Spleen (tissue), 11 donors: ENCODE data around the gene LPP. TPM values are rescaled to one million over a fixed set of nuclear protein-coding genes. Genes with fewer than 3 reads are reported as not detected.

Experiments used
- DNase-seq: peaks from one replicate; pipeline ENCODE4 v3.0.0-alpha.2; 2020
- H3K27ac ChIP-seq, 8 donors: fragments of 200-600 bp; sonication (generic) in 7 of 8; 1 replicate in 4 of 8; 2 replicates in 4 of 8; pipeline versions ENCODE4 v1.5.0 to v1.8.0; 2016 to 2021; ENCODE audit warnings: inconsistent platforms in 4 of 8, mild to moderate bottlenecking in 4 of 8, moderate library complexity in 1 of 8
- H3K27me3 ChIP-seq, 7 donors: fragments of 200-600 bp; sonication (generic) in 6 of 7; replicated peaks in 1 of 7; 1 replicate in 4 of 7; 2 replicates in 3 of 7; pipeline versions ENCODE4 v1.5.0 to v1.8.0; 2016 to 2021; ENCODE audit warnings: inconsistent platforms in 3 of 7, mild to moderate bottlenecking in 1 of 7
- H3K36me3 ChIP-seq, 6 donors: fragments of 200-600 bp; sonication (generic) in 5 of 6; 1 replicate in 4 of 6; 2 replicates in 2 of 6; pipeline versions ENCODE4 v1.5.0 to v1.8.0; 2016 to 2021; ENCODE audit warnings: inconsistent platforms in 2 of 6
- H3K4me1 ChIP-seq, 6 donors: fragments of 200-600 bp; sonication (generic) in 5 of 6; 1 replicate in 3 of 6; 2 replicates in 3 of 6; pipeline versions ENCODE4 v1.5.0 to v1.8.0; 2016 to 2021; ENCODE audit warnings: inconsistent platforms in 3 of 6
- H3K4me3 ChIP-seq, 8 donors: fragments of 200-600 bp; sonication (generic) in 7 of 8; 1 replicate in 4 of 8; 2 replicates in 4 of 8; pipeline versions ENCODE4 v1.5.0 to v1.8.0; 2016 to 2021; ENCODE audit warnings: inconsistent platforms in 4 of 8, mild to moderate bottlenecking in 4 of 8, moderate library complexity in 2 of 8
- H3K9me3 ChIP-seq, 8 donors: fragments of 200-600 bp; sonication (generic) in 7 of 8; 1 replicate in 4 of 8; 2 replicates in 4 of 8; pipeline versions ENCODE4 v1.5.0 to v1.8.0; 2016 to 2021; ENCODE audit warnings: inconsistent platforms in 4 of 8
- POLR2A ChIP-seq, 3 donors: fragments of 450-650 bp; IDR thresholded peaks; one replicate each; pipeline ENCODE4 v1.5.1; 2017; ENCODE audit warnings: antibody characterized with exemption in 3 of 3, mild to moderate bottlenecking in 1 of 3
- POLR2AphosphoS5 ChIP-seq, 3 donors: sonication (generic); formaldehyde crosslinking; IDR thresholded peaks; one replicate each; pipeline ENCODE4 v1.5.1; 2017; ENCODE audit warnings: antibody characterized with exemption in 3 of 3
- WGBS, 5 donors: extraction: QIAGEN DNeasy Blood & Tissue Kit in 3 of 5; methylation state at CpG; one replicate each; pipeline versions ENCODE4 v1.1.5 to v1.1.7; 2013 to 2018; 5-methylcytosine and 5-hydroxymethylcytosine counted together
- intact Hi-C: fragments of 100-400 bp; cut with DNase I; formaldehyde crosslinking; loops from one replicate; pipeline ENCODE4 v1.15.0; 2023; ENCODE audit warnings: low total_unique reads
- polyA plus RNA-seq, 3 donors: library from polyadenylated mRNA; stranded (reverse); fragments of 200-250 nt; gene quantifications; one replicate each; pipeline ENCODE4 v1.2.1, GENCODE V29; 2013
- total RNA-seq, 7 donors: library from RNA; depleted of rRNA in 3 of 7; stranded (reverse); fragments of >200 nt in 3 of 7; fragmentation: NEBNext Ultra II Directional in 4 of 7; extraction: Animal tissue kit (Norgen Biotek cat#: 25700) in 4 of 7; gene quantifications; one replicate each; pipeline versions ENCODE4 v1.1.0 to v1.2.1, GENCODE V29; 2016 to 2021
- TF ChIP-seq, protein P1 (sequence below), 11 experiments: fragments of 200-600 bp in 7 of 11; fragments of 450-650 bp in 4 of 11; sonication (generic) in 4 of 11; IDR thresholded peaks in 8 of 11; conservative IDR thresholded peaks in 3 of 11; 1 replicate in 7 of 11; 2 replicates in 4 of 11; pipeline versions ENCODE4 v1.4.0 to v1.8.0; 2016 to 2021; ENCODE audit warnings: antibody characterized with exemption in 11 of 11, inconsistent platforms in 4 of 11, mild to moderate bottlenecking in 1 of 11
- donor health status: healthy with polysubstance abuse.
- donor health status: DM: no; HTN: no; CAD: no; lungs with moderate emphysema.
- donor health status: DM: no; HTN: no; CAD: no.
- donor health status: Bipolar disorder and iron deficiency.
- donor health status: healthy.
- donor health status: DM: no; HTN: no; CAD: no.
- donor health status: DM: yes; HTN: yes; CAD: no.

The LPP gene
- total and polyA plus RNA-seq, 10 donors: 2.4 to 270 (median 156) TPM

GRCh38 chr3:188294823-188295487 is 141.0 kb downstream of the LPP start:
- intact Hi-C loops: no loop called here
- peaks cover 0 to 7% (median 0%) of the 10 kb centered on the region in 6 donors for H3K36me3 ChIP-seq
- no peak for DNase-seq
- TF ChIP-seq, protein P1, sequence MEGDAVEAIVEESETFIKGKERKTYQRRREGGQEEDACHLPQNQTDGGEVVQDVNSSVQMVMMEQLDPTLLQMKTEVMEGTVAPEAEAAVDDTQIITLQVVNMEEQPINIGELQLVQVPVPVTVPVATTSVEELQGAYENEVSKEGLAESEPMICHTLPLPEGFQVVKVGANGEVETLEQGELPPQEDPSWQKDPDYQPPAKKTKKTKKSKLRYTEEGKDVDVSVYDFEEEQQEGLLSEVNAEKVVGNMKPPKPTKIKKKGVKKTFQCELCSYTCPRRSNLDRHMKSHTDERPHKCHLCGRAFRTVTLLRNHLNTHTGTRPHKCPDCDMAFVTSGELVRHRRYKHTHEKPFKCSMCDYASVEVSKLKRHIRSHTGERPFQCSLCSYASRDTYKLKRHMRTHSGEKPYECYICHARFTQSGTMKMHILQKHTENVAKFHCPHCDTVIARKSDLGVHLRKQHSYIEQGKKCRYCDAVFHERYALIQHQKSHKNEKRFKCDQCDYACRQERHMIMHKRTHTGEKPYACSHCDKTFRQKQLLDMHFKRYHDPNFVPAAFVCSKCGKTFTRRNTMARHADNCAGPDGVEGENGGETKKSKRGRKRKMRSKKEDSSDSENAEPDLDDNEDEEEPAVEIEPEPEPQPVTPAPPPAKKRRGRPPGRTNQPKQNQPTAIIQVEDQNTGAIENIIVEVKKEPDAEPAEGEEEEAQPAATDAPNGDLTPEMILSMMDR (IDR thresholded peaks at IDR 0.05 in 8 of 11, conservative IDR thresholded peaks at IDR 0.05 in 3 of 11): no peak
- no peak for TF ChIP-seq POLR2AphosphoS5 (IDR thresholded peaks at IDR 0.05)
- TF ChIP-seq POLR2A (IDR thresholded peaks at IDR 0.05): no peak
- H3K9me3 ChIP-seq: no peaks in the 10 kb centered on the region
- peaks cover 28 to 99% (median 49%) of the 10 kb centered on the region in 6 donors for H3K4me1 ChIP-seq
- no peaks in the 10 kb centered on the region for H3K27me3 ChIP-seq
- H3K27ac ChIP-seq: peak overlapping the region in 4 of 8 donors; percentile 10 to 76 (median 75)
- WGBS, 5 donors: 71 to 78% (median 76%) methylated on average over 11 of the region's 11 CpGs
- no peak overlapping the region for H3K4me3 ChIP-seq

DNA sequence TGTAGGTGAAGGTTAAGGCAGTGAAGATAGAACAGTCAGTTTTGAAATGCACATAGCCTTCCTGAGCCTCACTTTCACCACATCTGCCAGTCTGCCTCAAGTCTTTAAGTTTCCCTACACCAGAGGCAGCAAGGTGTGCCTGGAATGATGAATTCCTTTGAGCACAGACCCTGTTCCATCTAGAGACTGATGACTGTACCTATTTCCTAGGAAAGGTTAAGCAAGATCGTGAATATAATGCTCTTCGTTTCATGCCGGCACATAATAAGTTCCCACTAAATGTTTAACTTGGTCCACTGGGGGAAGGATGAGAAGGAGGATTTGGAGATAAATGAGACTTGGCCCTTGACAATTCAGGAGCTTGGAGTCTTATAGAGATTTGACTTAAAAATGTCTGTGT is 141.9 kb downstream of the LPP start:
- Histone ChIP-seq H3K27me3 (no peaks in the 10 kb centered on the region), H3K9me3 (no peaks in the 10 kb centered on the region), H3K4me3 (no peak overlapping the region), H3K4me1 (peaks cover 28 to 91% (median 49%) of the 10 kb centered on the region in 6 donors), H3K36me3 (no peaks in the 10 kb centered on the region), H3K27ac (peak overlapping the region in 6 of 8 donors; percentile 3 to 76 (median 42))
- TF ChIP-seq POLR2AphosphoS5 (IDR thresholded peaks at IDR 0.05): no peak
- no peak for TF ChIP-seq POLR2A (IDR thresholded peaks at IDR 0.05)
- TF ChIP-seq, protein P1 (IDR thresholded peaks at IDR 0.05 in 8 of 11, conservative IDR thresholded peaks at IDR 0.05 in 3 of 11): no peak
- no peak for DNase-seq
- WGBS, 5 donors: 94 to 98% (median 96%) methylated on average over 3 of the region's 3 CpGs
- intact Hi-C loops: no loop called here

GRCh38 chr3:188296761-188297612 is 143.0 kb downstream of the LPP start:
- DNase-seq: no peak
- intact Hi-C loops: no loop called here
- H3K4me1 ChIP-seq: peaks cover 28 to 80% (median 49%) of the 10 kb centered on the region in 6 donors
- no peak overlapping the region for H3K4me3 ChIP-seq
- TF ChIP-seq POLR2AphosphoS5 (IDR thresholded peaks at IDR 0.05) (peak in 1 of 3 donors; percentile 59), POLR2A (IDR thresholded peaks at IDR 0.05) (no peak)
- TF ChIP-seq, protein P1 (IDR thresholded peaks at IDR 0.05 in 8 of 11, conservative IDR thresholded peaks at IDR 0.05 in 3 of 11): no peak
- no peaks in the 10 kb centered on the region for H3K9me3 ChIP-seq
- peak overlapping the region; percentile 4 to 76 (median 58) for H3K27ac ChIP-seq
- H3K27me3 ChIP-seq: no peaks in the 10 kb centered on the region
- 37 to 53% (median 41%) methylated on average over 5 of the region's 5 CpGs for WGBS, 5 donors
- no peaks in the 10 kb centered on the region for H3K36me3 ChIP-seq

DNA sequence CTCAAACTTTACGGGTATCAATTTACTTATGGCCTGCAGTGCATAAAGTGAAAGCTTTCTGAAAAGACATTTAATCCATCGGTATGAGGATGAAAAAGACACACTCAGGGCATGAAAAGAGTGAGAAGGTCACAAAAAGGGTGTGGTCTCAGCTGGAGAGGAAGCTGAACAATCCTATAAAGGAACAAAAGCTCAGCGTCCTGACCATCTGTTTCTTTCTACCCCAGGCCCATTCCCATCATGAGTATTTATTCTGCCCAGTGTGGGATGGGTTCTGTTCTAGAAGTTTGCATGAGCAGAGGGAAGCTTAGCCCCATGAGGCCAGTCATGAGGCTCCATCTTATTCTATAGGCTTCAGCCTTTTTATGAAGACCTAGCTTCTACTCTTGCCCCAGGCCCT is 144.6 kb downstream of the LPP start:
- Histone ChIP-seq H3K9me3 (no peaks in the 10 kb centered on the region), H3K36me3 (peaks cover 0 to 8% (median 0%) of the 10 kb centered on the region in 6 donors), H3K27me3 (no peaks in the 10 kb centered on the region), H3K27ac (peak overlapping the region in 4 of 8 donors; percentile 20 to 76 (median 58)), H3K4me1 (peaks cover 28 to 65% (median 49%) of the 10 kb centered on the region in 6 donors), H3K4me3 (no peak overlapping the region)
- no peak for DNase-seq
- WGBS, 5 donors: 46 to 66% (median 53%) methylated on average over 3 of the region's 3 CpGs
- intact Hi-C loops: no loop called here
- no peak for TF ChIP-seq POLR2AphosphoS5 (IDR thresholded peaks at IDR 0.05)
- no peak for TF ChIP-seq POLR2A (IDR thresholded peaks at IDR 0.05)
- TF ChIP-seq, protein P1 (IDR thresholded peaks at IDR 0.05 in 8 of 11, conservative IDR thresholded peaks at IDR 0.05 in 3 of 11): no peak
